Measurements from ENCODE around the gene FBLN1. TPM values are rescaled to one million over a fixed set of nuclear protein-coding genes. Genes with fewer than 3 reads are reported as not detected.
"Not testable (repeated sequence)": the region's sequence is repeated elsewhere in the genome, so short reads cannot be mapped to it uniquely, and the experiment has no call there.

FBLN1 gene
- polyA plus RNA-seq, 1 of the 3 experiments (the other 2 are of a cell fraction): 147 TPM

DNA sequence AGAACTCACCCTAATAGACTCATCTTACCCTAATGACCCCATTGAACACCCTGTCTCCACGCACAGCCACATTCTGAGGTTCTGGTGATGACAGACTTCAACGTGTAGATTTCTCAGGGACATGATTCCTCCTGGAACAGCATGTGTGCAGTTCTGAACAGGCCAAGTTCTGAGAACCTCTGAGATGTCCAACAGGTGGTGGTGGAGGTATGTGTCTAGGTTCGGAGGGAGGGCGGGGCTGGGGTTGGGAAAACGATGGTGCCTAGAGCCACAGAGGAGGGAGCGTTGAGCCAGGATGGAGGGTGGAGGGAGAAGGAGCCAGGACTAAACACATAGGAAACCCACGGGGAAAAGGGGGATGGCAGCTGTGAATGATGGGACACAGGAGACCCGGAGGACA, 43.4 kb upstream of the FBLN1 start:
- Histone ChIP-seq H3K36me3 (replicated peaks in 1 of 2; ENCODE audit: control insufficient read depth in 1 of 2, insufficient read depth in 2 of 2, low read length in 1 of 2) (no peaks in the 10 kb centered on the region), H3K27me3 (ENCODE audit: insufficient read depth) (no peaks in the 10 kb centered on the region), H3F3A (replicated peaks; ENCODE audit: insufficient read depth) (no peaks in the 10 kb centered on the region), H3K79me2 (ENCODE audit: insufficient read depth) (no peaks in the 10 kb centered on the region), H4K20me1 (ENCODE audit: insufficient read depth) (no peaks in the 10 kb centered on the region), H3K4me1 (ENCODE audit: control insufficient read depth in 1 of 2, insufficient read depth in 2 of 2, low read depth in 1 of 2, low read length in 1 of 2) (peaks cover 0 to 21% of the 10 kb centered on the region in 2 experiments; a peak in 1 of 4 replicates), H3K27ac (ENCODE audit: low read depth in 2 of 2, low read length in 1 of 2) (no peak overlapping the region), H3K4me3 (ENCODE audit: low read depth in 2 of 2, low read length in 1 of 2) (no peak overlapping the region), H3K9me2 (no peaks in the 10 kb centered on the region), H3K9ac (no peak overlapping the region), H3K4me2 (no peak overlapping the region), H2AFZ (ENCODE audit: low read depth) (no peak overlapping the region), H3K9me3 (no peaks in the 10 kb centered on the region)
- TF ChIP-seq POLR2AphosphoS5 (IDR thresholded peaks at IDR 0.05; ENCODE audit: low read depth, low read length) (no peak), EP300 (IDR thresholded peaks at IDR 0.05; ENCODE audit: borderline replicate concordance in 1 of 2, low read depth in 1 of 2, low read length in 1 of 2) (no peak), MEF2A (IDR thresholded peaks at IDR 0.05; ENCODE audit: borderline replicate concordance, low read depth) (no peak), NRF1 (IDR thresholded peaks at IDR 0.05; ENCODE audit: low read depth, low read length) (no peak)
- TF ChIP-seq, protein P1, sequence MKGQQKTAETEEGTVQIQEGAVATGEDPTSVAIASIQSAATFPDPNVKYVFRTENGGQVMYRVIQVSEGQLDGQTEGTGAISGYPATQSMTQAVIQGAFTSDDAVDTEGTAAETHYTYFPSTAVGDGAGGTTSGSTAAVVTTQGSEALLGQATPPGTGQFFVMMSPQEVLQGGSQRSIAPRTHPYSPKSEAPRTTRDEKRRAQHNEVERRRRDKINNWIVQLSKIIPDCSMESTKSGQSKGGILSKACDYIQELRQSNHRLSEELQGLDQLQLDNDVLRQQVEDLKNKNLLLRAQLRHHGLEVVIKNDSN (IDR thresholded peaks at IDR 0.05; ENCODE audit: borderline replicate concordance, low read depth): no peak
- CTCF ChIA-PET: interaction anchor here (0.6 kb wide), 1 partner anchor 491 kb away, joined by 3 read pairs; no protein-coding TSS in a partner anchor
- POLR2A ChIA-PET: no interaction called here
- 97% methylated on average over 8 of the region's 8 CpGs for WGBS (ENCODE audit: low lambda C conversion rate)
- DNase-seq: no peak

GRCh38 chr22:45460288-45461109, 42.2 kb upstream of the FBLN1 start:
- DNase-seq: peak; percentile 60
- Histone ChIP-seq H3K27ac (ENCODE audit: low read depth in 2 of 2, low read length in 1 of 2) (no peak overlapping the region; a peak in 1 of 4 replicates), H4K20me1 (ENCODE audit: insufficient read depth) (no peaks in the 10 kb centered on the region), H2AFZ (ENCODE audit: low read depth) (no peak overlapping the region), H3K27me3 (ENCODE audit: insufficient read depth) (no peaks in the 10 kb centered on the region), H3K4me1 (ENCODE audit: control insufficient read depth in 1 of 2, insufficient read depth in 2 of 2, low read depth in 1 of 2, low read length in 1 of 2) (peaks cover 0 to 9% of the 10 kb centered on the region in 2 experiments; a peak in 1 of 4 replicates), H3K9ac (no peak overlapping the region), H3K4me3 (ENCODE audit: low read depth in 2 of 2, low read length in 1 of 2) (no peak overlapping the region), H3K36me3 (replicated peaks in 1 of 2; ENCODE audit: control insufficient read depth in 1 of 2, insufficient read depth in 2 of 2, low read length in 1 of 2) (no peaks in the 10 kb centered on the region), H3F3A (replicated peaks; ENCODE audit: insufficient read depth) (no peaks in the 10 kb centered on the region), H3K9me2 (no peaks in the 10 kb centered on the region), H3K79me2 (ENCODE audit: insufficient read depth) (no peaks in the 10 kb centered on the region), H3K4me2 (no peak overlapping the region), H3K9me3 (no peaks in the 10 kb centered on the region)
- WGBS (ENCODE audit: low lambda C conversion rate): 69% methylated on average over 14 of the region's 14 CpGs
- no peak for TF ChIP-seq MXI1 (IDR thresholded peaks at IDR 0.05; ENCODE audit: low read depth, low read length)
- peak; percentile 63 for TF ChIP-seq TCF12 (IDR thresholded peaks at IDR 0.05)
- ChIA-PET CTCF (interaction anchor here (0.7 to 1.2 kb wide), 2 partner anchors 88 to 93 kb away, joined by 3 to 4 read pairs; no protein-coding TSS in a partner anchor), POLR2A (no interaction called here)

DNA sequence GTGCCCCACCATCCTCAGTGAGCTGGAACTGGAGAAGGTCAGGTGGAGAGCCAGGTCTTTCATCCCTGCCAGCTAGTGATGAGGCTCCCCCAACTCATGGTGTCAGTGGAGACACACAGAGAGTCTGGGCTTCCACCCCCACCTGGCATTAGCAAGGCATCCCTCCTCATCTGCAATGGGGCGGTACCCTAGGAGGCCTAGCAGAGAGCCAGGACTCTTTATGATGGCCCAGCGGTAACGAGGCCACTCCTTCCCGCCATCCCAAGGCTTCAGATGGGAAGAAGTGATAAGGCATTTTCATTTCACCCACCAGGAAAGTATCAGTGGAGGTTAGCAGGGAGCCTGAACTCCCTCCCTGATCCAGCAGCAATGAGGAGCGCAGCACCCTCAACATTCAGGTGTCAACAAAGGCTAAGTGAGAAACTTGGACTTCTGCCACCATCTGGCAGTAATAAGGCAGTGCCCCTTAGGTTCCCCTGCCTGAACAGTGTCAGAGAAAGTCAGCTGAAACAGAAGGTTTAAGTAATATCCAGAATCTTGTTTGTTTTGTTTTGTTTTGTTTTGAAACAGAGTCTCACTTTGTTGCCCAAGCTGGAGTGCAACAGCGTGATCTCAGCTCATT, 40.5 kb upstream of the FBLN1 start:
- H3K4me3 ChIP-seq (ENCODE audit: low read depth in 2 of 2, low read length in 1 of 2): no peak overlapping the region
- no peaks in the 10 kb centered on the region for H3K9me2 ChIP-seq
- no peak overlapping the region for H3K4me2 ChIP-seq
- no peaks in the 10 kb centered on the region for H3K36me3 ChIP-seq (replicated peaks in 1 of 2; ENCODE audit: control insufficient read depth in 1 of 2, insufficient read depth in 2 of 2, low read length in 1 of 2)
- TF ChIP-seq RFX5 (IDR thresholded peaks at IDR 0.05; ENCODE audit: low read length) (no peak), EZH2phosphoT487 (IDR thresholded peaks at IDR 0.05; ENCODE audit: borderline replicate concordance, low read depth) (no peak), YY1 (IDR thresholded peaks at IDR 0.05; ENCODE audit: low read depth) (no peak)
- H3K9ac ChIP-seq: no peak overlapping the region
- ChIA-PET POLR2A (no interaction called here), CTCF (interaction anchor here (1.4 kb wide), 1 partner anchor 11 kb away, joined by 3 read pairs; no protein-coding TSS in a partner anchor)
- peaks cover 5% of the 10 kb centered on the region for H3F3A ChIP-seq (replicated peaks; ENCODE audit: insufficient read depth)
- H3K27ac ChIP-seq (ENCODE audit: low read depth in 2 of 2, low read length in 1 of 2): no peak overlapping the region
- no peak overlapping the region for H2AFZ ChIP-seq (ENCODE audit: low read depth)
- H3K4me1 ChIP-seq (ENCODE audit: control insufficient read depth in 1 of 2, insufficient read depth in 2 of 2, low read depth in 1 of 2, low read length in 1 of 2): peaks cover 0 to 7% of the 10 kb centered on the region in 2 experiments; a peak in 1 of 4 replicates
- no peaks in the 10 kb centered on the region for H3K79me2 ChIP-seq (ENCODE audit: insufficient read depth)
- H3K9me3 ChIP-seq: no peaks in the 10 kb centered on the region
- no peak for DNase-seq
- no peaks in the 10 kb centered on the region for H3K27me3 ChIP-seq (ENCODE audit: insufficient read depth)
- 94% methylated on average over 6 of the region's 6 CpGs for WGBS (ENCODE audit: low lambda C conversion rate)
- no peaks in the 10 kb centered on the region for H4K20me1 ChIP-seq (ENCODE audit: insufficient read depth)

- H4K20me1 ChIP-seq (ENCODE audit: insufficient read depth); H3K27ac ChIP-seq (ENCODE audit: low read depth in 2 of 2, low read length in 1 of 2); H3K4me1 ChIP-seq (ENCODE audit: control insufficient read depth in 1 of 2, insufficient read depth in 2 of 2, low read depth in 1 of 2, low read length in 1 of 2); H3K36me3 ChIP-seq (replicated peaks in 1 of 2; ENCODE audit: control insufficient read depth in 1 of 2, insufficient read depth in 2 of 2, low read length in 1 of 2); H3K27me3 ChIP-seq (ENCODE audit: insufficient read depth); H3K9ac ChIP-seq; H3K79me2 ChIP-seq (ENCODE audit: insufficient read depth); H3K4me2 ChIP-seq; H2AFZ ChIP-seq (ENCODE audit: low read depth); POLR2A ChIA-PET; H3F3A ChIP-seq (replicated peaks; ENCODE audit: insufficient read depth); DNase-seq; H3K9me2 ChIP-seq; H3K4me3 ChIP-seq (ENCODE audit: low read depth in 2 of 2, low read length in 1 of 2); CTCF ChIA-PET; H3K9me3 ChIP-seq: not testable (repeated sequence)
- 92% methylated on average over 3 of the region's 3 CpGs for WGBS (ENCODE audit: low lambda C conversion rate)
Observed at GRCh38 chr22:45463691-45464090, 39.0 kb upstream of the FBLN1 start.
